ENCODE results near the gene SIGLEC1.

The SIGLEC1 gene

DNA sequence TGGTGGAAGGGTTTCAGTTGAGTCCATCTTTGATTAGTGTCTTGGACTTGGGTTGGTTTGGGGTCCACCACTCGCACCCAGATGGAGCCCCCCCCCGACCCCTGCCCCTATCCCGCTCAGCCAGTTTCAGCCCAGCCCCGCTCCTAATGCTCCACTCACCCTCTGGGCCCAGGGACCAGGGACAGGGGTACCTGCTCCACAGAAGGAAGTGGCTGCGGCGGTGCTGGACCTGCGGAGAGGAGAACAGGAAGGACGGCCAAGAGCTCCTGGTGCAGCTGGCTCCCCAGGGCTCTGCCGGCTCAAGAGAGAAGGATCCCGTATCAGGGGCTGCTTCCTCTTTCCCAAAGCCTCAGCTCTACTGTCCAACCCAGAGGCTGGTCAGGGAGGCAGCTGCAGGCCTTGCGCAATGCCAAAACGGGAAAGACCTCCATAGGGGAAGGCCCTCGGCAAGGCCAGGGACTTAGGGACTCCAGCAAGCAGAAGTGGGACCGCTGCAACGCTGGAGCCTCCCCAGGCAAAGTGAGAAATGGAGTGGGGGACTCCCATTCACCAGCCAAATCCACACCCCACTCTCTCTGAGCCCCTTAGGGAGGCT lies at the start of gene SIGLEC1:
Gene SIGLEC1, minus strand, starts transcription at position 322 of the 595 bp plus-strand sequence. CDS start 5,472 bp downstream, outside the sequence.
- DNase-seq = no peak

DNA sequence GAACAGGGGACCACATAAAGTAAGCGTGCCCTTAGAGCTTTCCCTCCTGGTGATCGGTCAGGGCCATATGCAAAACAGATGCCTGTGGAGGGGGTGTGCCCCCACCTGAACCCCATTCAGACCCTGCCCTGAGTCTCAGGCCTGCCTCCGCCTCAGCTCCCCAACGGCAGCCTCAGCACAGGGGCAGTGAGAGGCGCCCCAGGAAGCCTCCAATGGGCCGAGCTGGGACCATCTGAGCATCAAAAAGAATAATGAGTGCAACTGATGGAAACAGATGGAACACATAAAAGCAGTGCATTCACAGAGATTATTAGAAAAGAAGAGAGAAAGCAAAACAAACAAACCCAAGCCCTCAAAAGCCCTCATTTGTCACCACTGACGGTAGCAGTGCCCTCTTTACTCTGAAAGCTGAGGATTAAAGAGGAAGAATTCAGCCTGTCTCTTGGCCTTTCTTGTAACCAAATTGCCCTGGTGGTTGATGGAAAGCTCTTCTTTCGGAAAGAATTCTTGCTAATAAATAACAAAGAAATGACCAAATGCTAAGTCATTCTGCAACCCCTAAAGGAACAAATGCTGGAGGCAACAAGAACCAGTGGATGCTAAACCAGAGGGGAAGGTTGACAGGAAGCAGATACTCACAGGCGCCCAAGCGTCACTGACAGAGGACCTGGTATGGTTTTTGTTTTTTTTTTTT lies 48.4 kb upstream of the SIGLEC1 start:
- no peak for DNase-seq

DNA sequence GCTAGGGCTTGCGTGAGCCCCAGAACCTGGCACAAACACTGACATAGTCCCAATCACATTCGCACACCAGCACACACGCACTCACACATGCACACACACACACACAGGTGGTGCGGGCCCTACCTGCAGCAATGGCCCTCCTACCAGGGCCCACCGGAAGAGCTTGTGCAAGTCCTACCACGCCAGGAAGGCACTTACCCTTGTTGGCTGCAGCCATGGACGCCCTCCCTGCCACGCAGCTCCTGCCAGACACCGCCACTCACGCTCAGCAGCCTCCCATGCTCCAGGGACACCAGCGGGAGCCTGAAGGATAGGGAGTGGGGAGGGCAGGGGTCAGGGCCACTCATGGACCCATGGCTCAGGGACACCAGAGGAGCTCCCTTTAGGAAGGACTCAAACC lies 47.5 kb upstream of the SIGLEC1 start:
- DNase-seq = no peak

DNA sequence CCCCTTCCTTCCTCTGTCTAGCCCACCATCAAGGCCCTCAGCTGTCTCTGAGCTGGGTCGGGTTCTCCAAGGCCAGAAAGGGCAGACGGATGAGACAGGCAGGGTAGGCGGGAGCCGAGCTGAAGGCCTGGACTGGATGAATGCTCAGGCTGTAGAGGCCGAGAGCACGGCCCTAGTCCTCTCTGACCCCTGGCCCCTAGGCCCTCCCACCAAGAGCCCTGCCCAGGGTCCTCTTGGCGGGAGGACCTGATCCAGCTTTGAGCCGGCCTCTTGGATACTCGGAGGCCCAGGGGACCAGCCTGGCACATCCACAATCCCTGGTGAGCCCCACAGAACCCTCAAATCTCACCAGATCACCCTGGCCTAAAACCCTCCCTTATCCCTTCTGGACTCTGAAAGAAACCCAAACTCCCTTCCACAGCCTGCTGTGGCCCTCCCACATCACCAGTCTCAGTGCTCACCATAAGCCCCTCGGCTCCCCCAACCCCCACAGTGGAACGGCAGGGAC lies 47.0 kb upstream of the SIGLEC1 start:
- DNase-seq = no peak

DNA sequence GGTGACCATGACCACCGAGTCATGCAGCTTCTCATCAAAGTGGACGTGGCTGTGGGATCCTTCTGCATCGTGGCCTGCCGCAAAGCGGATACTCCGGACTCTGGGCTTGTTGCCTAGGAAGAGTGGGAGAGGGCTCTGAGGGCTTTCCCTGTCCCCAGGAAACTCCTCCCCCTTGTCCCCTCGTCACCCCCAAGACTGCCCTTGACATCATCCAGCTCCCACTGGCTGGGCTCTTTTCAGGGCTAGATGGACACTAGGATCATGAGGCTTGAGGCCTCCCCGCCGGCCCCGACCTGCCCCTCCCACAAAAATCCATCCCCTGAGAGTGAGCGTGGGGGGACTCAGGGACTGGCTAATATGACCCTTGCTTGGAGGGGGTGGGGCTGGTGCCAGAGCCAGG lies 46.2 kb upstream of the SIGLEC1 start:
- DNase-seq = no peak

DNA sequence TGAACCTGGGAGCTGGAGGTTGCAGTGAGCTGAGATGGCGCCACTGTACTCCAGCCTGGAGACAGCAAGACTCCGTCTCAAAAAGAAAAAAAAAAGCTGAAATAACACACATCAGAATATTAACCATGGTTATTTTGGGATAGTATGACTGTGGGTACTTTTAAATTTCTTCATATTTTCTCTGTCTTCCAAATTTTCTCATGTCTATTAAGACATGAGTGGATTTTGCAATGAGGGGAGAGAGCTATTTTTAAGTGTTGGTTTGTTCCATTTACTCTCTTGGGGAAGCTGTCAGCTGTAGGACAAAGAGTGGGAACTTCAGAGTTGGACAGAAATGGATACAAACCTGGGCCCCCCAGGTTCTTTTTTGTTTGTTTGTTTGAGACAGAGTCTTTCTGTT lies 44.9 kb upstream of the SIGLEC1 start:
- DNase-seq = no peak

DNA sequence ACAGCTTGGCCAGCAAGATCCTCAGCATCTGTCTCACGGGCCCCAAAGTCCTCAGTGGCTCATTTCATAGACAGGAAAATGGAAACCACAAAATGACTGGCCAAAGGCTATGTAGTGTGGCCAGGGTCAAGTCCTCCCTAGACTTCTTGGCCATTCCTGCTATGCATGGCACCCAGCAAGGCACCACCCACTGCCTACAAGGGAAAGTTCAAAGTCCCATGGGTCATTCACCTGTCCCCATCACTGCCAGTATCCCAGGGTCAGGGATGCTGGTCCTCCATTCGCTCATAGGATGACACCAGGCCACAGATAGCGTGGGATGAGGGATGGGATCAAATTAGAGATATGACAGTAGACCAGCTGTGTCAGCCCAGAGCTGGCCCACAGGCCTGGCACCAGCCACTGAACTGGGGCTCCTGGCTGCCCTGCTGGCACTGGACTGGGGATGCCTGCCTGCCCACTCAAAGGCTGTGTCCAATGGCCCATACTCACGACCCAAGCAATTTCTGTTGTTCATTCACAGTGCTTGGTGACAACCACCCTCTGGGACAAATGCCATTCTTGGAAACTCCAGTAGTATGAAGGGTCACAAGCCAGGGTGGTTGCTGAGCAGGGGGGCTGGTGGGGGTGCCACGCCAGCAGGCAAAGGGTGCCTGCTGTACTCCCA lies 43.5 kb upstream of the SIGLEC1 start:
- no peak for DNase-seq

DNA sequence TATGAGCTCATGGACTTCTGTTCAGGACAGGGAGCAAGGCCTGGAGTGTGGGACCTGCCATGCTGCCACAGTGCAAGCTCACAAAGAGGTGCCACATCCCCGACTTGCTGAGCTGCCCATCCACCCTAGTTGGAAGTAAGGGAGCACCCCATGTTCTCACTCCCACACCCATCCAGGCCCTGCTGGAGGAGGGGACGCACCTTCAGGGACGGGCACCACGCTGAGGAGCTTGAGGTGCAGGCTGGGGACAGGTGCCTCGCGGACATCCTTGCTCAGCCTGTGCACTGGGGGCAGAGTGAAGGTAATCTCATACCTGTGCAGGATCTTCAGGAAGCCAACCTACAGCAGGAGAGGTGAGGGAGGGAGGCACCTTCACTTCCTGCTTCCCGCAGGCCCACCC lies 42.9 kb upstream of the SIGLEC1 start:
- no peak for DNase-seq

DNA sequence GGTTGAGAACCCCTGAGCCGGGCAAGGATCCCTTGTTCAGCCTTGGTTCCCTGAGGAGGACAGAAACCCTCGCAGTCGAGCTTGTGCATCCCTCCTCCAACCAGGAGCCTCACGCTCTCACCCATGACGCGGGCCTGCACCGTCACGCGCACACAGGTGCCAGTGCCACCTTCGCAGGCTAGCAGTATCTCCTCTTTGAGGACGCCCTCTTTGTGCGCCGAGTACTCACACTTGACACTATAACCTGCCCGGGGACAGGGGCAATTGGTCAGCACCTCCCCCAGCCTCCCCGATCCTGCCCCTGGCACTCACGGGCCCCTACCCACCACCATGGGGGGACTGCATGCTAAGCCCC lies 41.9 kb upstream of the SIGLEC1 start:
- DNase-seq = no peak

DNA sequence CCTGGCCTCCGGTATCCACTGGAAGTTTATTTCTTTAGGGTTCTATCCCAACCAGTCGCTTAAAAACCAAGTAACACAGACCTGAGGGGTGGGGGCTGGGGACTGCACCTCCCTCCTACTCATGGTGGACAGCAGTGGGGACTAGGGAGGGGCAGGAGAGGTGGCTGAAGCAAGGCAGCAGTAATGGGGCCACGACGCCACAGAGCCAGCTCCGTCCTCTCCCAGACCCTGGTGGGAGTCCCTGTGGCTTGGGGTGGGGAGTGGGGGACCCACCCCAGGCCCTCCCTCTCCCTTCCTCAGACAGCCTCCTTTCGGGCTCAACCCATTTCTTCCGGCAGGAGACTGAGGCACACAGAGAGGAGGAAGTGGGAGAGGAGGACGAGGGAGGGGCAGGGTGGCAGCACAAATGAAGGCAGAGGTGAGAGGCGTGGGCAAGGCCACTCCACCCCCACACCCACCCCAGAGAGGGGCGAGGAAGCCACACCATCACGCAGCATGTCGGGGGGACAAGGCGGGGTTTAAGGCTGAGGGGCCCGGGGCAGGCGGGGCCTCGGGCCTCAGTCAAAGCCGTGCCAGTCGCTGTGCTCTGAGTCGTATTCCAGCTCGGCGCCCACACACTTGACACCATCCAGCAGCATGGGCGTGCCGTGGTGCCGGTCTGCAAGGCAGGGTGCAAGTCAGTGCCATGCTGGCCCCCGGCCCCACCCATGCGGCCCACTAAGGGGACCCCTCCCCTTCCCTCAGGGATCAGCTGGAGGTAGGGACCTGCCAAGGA lies 41.3 kb upstream of the SIGLEC1 start:
- no peak for DNase-seq

DNA sequence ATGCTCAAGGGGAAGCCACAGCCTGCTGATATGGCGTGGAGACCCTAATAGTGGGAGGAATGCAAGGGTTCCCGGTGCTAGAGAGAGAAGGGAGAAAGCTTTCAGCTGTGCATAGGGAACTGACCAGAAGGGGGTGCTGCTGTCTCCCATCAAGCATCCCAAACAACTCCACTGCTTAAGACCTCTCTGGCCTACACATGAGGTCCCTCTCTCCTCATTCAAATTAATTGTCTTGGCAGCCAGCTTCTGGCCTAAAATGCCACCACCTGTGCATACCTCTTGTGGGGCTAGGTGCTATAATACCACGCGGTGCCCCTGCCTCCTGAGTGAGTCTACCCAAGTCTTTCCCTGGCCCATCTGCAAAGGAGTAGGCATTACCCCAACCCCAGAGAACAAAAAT lies 40.7 kb upstream of the SIGLEC1 start:
- DNase-seq = peak; percentile 54 to 63

DNA sequence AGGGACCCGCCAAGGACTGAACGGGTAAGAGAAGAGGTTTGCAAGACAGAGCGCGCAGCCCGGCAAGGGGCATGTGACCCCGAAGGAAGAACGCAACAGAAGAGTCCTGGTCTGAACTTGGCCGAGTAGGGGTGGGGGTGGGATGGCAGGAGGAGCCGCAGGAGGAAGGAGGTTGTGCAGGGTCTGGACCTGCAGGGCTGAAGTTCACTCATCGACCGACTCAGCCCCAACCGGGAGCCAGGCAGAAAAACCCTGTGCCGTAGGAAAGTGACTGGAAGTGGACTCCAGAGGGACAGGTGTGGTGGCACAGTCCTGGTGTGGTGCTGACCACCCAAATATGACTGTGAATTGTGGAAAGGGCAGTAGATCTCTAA lies 40.0 kb upstream of the SIGLEC1 start:
- DNase-seq = no peak

DNA sequence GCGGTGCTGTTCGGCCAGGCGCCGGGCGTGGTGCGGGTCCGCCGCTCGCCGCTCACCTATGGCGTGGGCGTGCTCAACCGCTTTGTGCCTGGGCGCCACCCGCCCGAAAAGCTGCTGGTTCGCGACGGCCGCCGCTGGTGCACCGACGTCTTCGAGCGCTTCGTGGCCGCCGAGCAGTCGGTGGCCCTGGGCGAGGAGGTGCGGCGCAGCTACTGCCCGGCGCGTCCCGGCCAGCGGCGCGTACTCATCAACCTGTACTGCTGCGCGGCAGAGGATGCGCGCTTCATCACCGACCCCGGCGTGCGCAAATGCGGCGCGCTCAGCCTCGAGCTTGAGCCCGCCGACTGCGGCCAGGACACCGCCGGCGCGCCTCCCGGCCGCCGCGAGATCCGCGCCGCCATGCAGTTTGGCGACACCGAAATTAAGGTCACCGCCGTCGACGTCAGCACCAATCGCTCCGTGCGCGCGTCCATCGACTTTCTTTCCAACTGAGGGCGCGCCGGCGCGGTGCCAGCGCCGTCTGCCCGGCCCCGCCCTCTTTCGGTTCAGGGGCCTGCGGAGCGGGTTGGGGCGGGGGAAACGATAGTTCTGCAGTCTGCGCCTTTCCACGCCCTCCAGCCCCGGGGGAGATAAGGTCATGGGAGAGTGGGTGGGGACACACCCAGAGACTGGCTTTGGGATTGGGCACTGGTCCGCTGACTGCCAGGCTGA lies 39.4 kb upstream of the SIGLEC1 start:
- peak; percentile 29 to 61 for DNase-seq

DNA sequence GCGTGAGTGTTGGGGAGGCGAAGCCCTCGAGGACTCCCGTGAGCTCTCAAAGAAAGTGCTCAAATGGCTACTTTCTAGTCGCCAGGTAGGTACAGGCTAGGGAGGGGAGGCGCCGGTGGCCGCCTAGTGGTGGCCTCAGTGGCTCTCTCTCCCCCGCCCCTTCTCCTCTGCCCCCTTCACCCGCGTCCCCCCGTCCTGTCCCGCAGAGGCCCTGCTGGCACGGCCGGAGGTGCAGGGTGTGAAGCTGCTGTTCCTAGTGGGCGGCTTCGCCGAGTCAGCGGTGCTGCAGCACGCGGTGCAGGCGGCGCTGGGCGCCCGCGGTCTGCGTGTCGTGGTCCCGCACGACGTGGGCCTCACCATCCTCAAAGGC lies 38.9 kb upstream of the SIGLEC1 start:
- no peak for DNase-seq

DNA sequence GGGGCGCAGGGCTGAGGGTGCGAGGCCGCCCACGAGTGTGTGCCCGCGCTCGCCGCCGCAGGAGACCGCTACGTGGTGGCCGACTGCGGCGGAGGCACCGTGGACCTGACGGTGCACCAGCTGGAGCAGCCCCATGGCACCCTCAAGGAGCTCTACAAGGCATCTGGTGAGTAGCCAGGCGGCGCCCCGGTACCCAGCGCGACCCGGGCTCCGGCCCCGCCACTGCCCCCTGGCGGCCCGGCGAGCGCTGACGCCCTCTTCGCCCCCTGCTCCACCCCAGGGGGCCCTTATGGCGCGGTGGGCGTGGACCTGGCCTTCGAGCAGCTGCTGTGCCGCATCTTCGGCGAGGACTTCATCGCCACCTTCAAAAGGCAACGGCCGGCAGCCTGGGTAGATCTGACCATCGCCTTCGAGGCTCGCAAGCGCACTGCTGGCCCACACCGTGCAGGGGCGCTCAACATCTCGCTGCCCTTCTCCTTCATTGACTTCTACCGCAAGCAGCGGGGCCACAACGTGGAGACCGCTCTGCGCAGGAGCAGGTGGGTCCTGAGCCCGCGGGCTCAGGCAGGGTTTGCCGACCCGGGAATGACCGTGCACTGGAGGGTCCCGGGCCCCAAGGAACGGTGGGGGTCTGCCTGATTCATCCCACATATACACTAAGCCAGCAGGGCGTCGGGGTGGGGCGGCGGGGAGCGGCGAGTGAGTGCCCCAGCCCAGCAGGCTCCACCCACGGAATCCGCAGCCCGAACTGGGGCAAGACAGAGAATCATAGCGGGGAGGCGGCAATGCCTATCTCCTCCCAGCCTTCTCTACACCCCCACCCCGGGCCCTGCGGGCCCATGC lies 37.5 kb upstream of the SIGLEC1 start:
- no peak for DNase-seq

DNA sequence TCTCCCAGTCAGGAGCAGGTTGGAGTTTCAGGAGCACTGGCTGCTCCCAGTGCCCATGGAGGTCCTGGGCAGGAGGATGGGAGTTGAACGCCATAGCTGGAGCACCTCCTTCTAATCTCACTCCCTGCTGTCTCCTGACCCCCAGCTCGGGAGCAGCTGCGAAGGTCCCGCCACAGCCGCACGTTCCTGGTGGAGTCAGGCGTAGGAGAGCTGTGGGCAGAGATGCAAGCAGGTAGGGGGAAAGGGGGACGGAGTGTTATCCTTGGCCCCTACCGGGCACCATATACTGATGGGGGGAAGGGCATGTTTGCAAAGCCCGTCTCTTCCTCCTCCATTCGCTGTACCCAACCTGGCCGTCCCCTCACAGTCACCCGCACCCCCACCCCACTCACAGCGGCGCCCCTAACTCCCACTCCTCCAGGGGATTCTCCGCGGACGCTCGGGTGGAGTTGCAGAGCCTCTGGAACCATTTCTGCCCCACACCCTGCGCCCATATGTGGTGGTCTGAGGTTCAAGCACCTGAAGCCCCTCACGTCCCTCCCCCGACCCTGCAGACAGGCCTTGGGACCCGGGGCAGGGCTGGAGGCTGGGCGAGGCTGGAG lies 36.8 kb upstream of the SIGLEC1 start:
- no peak for DNase-seq

DNA sequence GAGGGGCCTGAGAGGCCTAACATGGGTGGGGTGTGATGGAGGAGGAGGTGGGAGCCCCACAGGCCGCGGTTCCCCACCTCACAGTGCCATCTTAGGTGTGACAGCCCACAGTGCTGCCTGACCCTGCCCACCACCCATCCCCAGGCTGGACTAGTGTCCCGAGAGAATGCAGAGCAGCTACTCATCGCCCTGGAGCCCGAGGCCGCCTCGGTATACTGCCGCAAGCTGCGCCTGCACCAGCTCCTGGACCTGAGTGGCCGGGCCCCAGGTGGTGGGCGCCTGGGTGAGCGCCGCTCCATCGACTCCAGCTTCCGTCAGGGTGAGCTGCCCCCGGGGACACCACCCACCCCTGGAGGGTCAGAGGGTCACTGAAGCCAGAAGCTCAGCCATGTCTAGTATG lies 35.7 kb upstream of the SIGLEC1 start:
- DNase-seq = no peak

DNA sequence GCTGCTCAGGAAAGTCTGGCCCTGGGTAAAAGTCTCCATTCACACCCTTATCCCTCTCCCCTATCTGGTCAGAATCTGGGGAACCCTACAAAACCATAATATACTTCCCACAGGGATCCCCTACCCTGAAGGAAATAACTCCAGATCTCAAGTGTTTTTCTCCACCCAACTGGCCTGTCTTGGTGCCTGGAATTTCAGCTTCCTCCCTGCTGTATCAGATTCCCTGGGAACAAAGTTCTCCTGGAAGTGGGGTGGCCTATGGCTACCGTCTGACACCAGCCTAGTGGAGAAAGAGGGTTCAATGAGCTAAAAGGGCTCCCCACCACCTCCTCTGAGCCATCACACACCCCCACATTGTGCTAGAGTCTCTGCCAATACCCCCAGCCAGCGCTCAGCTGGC lies 35.1 kb upstream of the SIGLEC1 start:
- no peak for DNase-seq

DNA sequence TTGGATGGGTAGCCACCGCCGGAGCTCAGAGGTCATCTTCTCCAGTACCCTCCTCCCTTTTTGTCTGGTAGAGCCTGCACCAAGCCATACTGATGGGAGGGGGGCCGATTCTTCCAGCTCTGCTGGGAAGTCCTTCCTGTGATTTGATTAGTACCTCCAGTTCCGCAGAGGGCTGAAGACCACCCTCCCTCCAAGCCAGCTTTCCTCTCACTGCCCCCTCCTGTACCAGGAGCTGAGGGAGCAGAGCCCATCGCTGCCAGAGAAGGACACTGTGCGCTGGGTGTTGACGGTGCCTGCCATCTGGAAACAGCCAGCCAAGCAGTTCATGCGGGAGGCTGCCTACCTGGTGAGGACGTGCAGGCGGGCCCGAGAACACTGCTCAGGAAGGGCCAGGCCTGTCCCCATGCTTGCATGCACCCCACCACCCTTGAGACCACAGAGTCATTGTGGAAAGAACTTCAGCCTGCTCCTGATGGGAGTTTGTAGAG lies 33.3 kb upstream of the SIGLEC1 start:
- DNase-seq = no peak

DNA sequence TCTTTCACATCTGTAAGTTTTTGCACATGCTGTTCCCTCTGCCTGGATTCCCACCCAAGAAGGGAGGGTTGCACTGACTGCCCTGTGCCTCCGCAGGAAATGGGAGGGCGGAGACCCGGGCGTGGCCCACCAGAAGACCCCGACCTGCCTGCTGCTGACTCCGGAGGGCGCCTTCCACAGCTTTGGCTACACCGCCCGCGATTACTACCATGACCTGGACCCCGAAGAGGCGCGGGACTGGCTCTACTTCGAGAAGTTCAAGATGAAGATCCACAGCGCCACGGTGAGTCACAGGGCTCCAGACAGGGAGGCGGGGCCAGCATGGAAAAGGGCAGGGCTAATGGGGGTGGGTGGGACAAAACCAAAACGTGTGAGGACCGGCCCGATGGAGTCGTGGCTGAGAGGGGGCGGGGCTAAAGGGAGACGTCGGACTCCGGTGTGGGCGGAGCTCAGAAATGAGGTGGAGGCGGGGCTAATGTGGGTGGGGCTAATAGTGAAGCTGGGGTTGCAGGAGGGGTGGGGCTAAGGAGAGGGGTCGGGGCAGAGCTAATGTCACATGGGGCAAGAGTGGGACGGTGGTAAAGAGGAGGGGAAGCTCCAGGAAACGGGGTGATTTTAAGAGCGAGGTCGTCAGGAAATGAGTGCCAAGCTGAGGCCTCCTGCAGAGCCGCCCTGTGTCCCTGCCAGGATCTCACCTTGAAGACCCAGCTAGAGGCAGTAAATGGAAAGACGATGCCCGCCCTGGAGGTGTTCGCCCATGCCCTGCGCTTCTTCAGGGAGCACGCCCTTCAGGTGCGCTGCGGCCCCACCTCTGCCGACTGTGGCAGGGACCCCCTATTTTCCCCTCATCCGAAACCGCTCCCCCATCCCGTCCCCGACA lies 32.6 kb upstream of the SIGLEC1 start:
- peak; percentile 79 to 83 for DNase-seq
